SK-N-SH treated with all-trans-retinoic acid at 6 μM for 48 hours (cell line): ENCODE measurements around the gene NNMT.
A peak's percentile ranks its signal among the peaks of the same experiment; 100 is the strongest.

ENCODE experiments used
- ATAC-seq: fragments of 200-7000 bp; cut with Tn5 transposase; 3 replicates; pipeline ENCODE4 v1.9.1; 2020; ENCODE audit warnings: mild to moderate bottlenecking, moderate library complexity
- ARNTL ChIP-seq: fragments of 450-650 bp; formaldehyde crosslinking; IDR thresholded peaks from 2 replicates; pipeline ENCODE4 v1.5.0; 2020; ENCODE audit warnings: low read depth, mild to moderate bottlenecking, moderate library complexity, borderline replicate concordance
- CSDC2 ChIP-seq: fragments of 250-450 bp; sonication (Bioruptor Pico); IDR thresholded peaks from 2 replicates; pipeline ENCODE4 v1.5.0; 2020; ENCODE audit warnings: mild to moderate bottlenecking, moderate library complexity
- GLIS3 ChIP-seq: fragments of 250-450 bp; sonication (Bioruptor Pico); IDR thresholded peaks from 2 replicates; pipeline ENCODE4 v1.5.0; 2020; ENCODE audit warnings: mild to moderate bottlenecking, moderate library complexity
- ISL1 ChIP-seq: fragments of 250-450 bp; sonication (Bioruptor Pico); IDR thresholded peaks from 2 replicates; pipeline ENCODE4 v2.1.2; 2022; ENCODE audit warnings: mild to moderate bottlenecking, moderate library complexity
- OSR1 ChIP-seq: fragments of 250-450 bp; sonication (Bioruptor Pico); IDR thresholded peaks from 2 replicates; pipeline ENCODE4 v1.8.0; 2022; ENCODE audit warnings: moderate library complexity, mild to moderate bottlenecking, inconsistent platforms
- PPARA ChIP-seq: fragments of 250-450 bp; sonication (Bioruptor Pico); IDR thresholded peaks from 2 replicates; pipeline ENCODE4 v1.5.0; 2020; ENCODE audit warnings: mild to moderate bottlenecking, borderline replicate concordance
- RARB ChIP-seq: fragments of 250-450 bp; sonication (Bioruptor Pico); IDR thresholded peaks from 2 replicates; pipeline ENCODE4 v1.8.0; 2021; ENCODE audit warnings: mild to moderate bottlenecking, moderate library complexity
- TOX ChIP-seq: fragments of 250-450 bp; sonication (Bioruptor Pico); IDR thresholded peaks from 2 replicates; pipeline ENCODE4 v1.8.0; 2021; ENCODE audit warnings: mild to moderate bottlenecking, moderate library complexity, borderline replicate concordance
- ZC3H10 ChIP-seq: fragments of 250-450 bp; sonication (Bioruptor Pico); IDR thresholded peaks from 2 replicates; pipeline ENCODE4 v1.5.1; 2021; ENCODE audit warnings: mild to moderate bottlenecking, moderate library complexity
- ZFP3 ChIP-seq: fragments of 250-450 bp; sonication (Bioruptor Pico); IDR thresholded peaks from 2 replicates; pipeline ENCODE4 v1.5.0; 2020; ENCODE audit warnings: mild to moderate bottlenecking, moderate library complexity
- ZNF565 ChIP-seq: fragments of 450-650 bp; formaldehyde crosslinking; conservative IDR thresholded peaks from 2 replicates; pipeline ENCODE4 v1.5.0; 2020; ENCODE audit warnings: low read depth, mild to moderate bottlenecking, moderate library complexity
- ZNF70 ChIP-seq: fragments of 450-650 bp; formaldehyde crosslinking; IDR thresholded peaks from 2 replicates; pipeline ENCODE4 v1.5.0; 2020; ENCODE audit warnings: mild to moderate bottlenecking, moderate library complexity
- TF ChIP-seq, protein P1 (sequence below): fragments of 250-450 bp; sonication (Bioruptor Pico); IDR thresholded peaks from 2 replicates; pipeline ENCODE4 v1.5.1; 2020; ENCODE audit warnings: low read depth, mild to moderate bottlenecking, moderate library complexity
- TF ChIP-seq, protein P2 (sequence below): fragments of 250-450 bp; sonication (Bioruptor Pico); IDR thresholded peaks from 2 replicates; pipeline ENCODE4 v1.5.0; 2020; ENCODE audit warnings: mild to moderate bottlenecking, moderate library complexity
- TF ChIP-seq, protein P3 (sequence below): fragments of 250-450 bp; sonication (Bioruptor Pico); IDR thresholded peaks from 2 replicates; pipeline ENCODE4 v1.5.1; 2021; ENCODE audit warnings: mild to moderate bottlenecking, moderate library complexity
- TF ChIP-seq, protein P4 (sequence below): fragments of 250-450 bp; sonication (Bioruptor Pico); IDR thresholded peaks from 2 replicates; pipeline ENCODE4 v1.8.0; 2021; ENCODE audit warnings: low read depth, mild to moderate bottlenecking, moderate library complexity, borderline replicate concordance

NNMT gene

DNA sequence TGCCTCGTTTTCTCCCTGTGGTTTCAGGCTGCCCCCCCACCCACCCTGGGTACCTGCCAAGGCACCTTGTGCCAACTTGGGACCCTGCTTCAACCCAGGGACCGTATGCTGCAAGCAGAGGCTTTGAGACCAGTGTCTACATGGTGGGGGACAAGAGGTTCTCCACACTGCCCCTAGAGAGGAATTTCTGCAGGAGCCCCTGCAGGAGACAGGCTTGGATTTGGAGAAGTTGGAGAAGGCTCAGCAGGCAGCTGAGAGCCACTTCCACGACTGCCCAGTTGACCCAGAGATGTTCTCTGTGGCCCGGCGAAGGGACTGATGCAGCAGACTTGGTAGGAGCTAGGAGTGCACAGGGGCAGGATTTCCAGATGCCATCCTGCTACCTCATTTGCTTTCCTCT lies 20.1 kb upstream of the NNMT start:
- no peak for ATAC-seq
- TF ChIP-seq PPARA, result no peak
- TF ChIP-seq TOX (CRISPR knock-in tag), result no peak
- no peak for TF ChIP-seq GLIS3 (CRISPR knock-in tag)
- TF ChIP-seq, protein P1, sequence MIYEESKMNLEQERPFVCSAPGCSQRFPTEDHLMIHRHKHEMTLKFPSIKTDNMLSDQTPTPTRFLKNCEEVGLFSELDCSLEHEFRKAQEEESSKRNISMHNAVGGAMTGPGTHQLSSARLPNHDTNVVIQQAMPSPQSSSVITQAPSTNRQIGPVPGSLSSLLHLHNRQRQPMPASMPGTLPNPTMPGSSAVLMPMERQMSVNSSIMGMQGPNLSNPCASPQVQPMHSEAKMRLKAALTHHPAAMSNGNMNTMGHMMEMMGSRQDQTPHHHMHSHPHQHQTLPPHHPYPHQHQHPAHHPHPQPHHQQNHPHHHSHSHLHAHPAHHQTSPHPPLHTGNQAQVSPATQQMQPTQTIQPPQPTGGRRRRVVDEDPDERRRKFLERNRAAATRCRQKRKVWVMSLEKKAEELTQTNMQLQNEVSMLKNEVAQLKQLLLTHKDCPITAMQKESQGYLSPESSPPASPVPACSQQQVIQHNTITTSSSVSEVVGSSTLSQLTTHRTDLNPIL (CRISPR knock-in tag), result no peak
- TF ChIP-seq ZNF565, result no peak
- TF ChIP-seq, protein P2, sequence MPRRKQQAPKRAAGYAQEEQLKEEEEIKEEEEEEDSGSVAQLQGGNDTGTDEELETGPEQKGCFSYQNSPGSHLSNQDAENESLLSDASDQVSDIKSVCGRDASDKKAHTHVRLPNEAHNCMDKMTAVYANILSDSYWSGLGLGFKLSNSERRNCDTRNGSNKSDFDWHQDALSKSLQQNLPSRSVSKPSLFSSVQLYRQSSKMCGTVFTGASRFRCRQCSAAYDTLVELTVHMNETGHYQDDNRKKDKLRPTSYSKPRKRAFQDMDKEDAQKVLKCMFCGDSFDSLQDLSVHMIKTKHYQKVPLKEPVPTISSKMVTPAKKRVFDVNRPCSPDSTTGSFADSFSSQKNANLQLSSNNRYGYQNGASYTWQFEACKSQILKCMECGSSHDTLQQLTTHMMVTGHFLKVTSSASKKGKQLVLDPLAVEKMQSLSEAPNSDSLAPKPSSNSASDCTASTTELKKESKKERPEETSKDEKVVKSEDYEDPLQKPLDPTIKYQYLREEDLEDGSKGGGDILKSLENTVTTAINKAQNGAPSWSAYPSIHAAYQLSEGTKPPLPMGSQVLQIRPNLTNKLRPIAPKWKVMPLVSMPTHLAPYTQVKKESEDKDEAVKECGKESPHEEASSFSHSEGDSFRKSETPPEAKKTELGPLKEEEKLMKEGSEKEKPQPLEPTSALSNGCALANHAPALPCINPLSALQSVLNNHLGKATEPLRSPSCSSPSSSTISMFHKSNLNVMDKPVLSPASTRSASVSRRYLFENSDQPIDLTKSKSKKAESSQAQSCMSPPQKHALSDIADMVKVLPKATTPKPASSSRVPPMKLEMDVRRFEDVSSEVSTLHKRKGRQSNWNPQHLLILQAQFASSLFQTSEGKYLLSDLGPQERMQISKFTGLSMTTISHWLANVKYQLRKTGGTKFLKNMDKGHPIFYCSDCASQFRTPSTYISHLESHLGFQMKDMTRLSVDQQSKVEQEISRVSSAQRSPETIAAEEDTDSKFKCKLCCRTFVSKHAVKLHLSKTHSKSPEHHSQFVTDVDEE (CRISPR knock-in tag), result no peak
- TF ChIP-seq ZFP3 (CRISPR knock-in tag), result no peak
- TF ChIP-seq, protein P3, sequence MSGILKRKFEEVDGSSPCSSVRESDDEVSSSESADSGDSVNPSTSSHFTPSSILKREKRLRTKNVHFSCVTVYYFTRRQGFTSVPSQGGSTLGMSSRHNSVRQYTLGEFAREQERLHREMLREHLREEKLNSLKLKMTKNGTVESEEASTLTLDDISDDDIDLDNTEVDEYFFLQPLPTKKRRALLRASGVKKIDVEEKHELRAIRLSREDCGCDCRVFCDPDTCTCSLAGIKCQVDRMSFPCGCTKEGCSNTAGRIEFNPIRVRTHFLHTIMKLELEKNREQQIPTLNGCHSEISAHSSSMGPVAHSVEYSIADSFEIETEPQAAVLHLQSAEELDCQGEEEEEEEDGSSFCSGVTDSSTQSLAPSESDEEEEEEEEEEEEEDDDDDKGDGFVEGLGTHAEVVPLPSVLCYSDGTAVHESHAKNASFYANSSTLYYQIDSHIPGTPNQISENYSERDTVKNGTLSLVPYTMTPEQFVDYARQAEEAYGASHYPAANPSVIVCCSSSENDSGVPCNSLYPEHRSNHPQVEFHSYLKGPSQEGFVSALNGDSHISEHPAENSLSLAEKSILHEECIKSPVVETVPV (CRISPR knock-in tag), result no peak
- TF ChIP-seq ARNTL (CRISPR knock-in tag), result no peak

DNA sequence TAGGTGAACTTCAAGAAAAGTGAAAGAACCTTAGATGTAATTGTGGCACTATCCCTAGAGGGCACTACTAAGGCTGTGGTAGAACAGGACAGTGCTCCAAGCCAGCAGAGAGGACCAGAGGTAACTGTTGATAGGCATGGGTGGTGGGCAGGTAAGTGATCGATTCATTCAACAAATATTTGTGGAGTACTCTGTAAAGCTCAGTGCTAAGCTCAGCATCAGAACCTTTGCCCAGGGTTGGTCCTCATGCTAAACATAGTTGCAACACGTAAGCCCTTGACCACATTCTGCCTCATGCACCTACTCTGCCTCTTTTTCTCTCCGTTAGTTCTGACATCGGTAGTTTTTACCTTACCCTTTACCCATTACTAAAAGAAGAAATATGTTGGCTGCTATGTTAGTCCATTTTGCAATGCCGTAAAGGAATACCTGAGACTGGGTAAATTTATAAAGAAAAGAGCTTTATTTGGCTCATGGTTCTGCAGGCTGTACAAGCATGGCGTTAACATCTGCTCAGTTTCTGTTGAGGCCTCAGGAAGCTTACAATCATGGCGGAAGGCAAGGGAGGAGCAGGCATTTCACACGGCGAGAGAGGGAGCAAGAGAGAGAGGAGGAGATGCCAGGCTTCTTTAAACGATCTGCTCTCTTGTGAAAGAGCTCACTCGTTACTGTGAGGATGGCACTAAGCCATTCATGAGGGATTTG lies 18.4 kb upstream of the NNMT start:
- TF ChIP-seq CSDC2 (CRISPR knock-in tag) (no peak), OSR1 (CRISPR knock-in tag) (no peak), PPARA (no peak), ZFP3 (CRISPR knock-in tag) (no peak), RARB (CRISPR knock-in tag) (no peak)
- no peak for ATAC-seq

DNA sequence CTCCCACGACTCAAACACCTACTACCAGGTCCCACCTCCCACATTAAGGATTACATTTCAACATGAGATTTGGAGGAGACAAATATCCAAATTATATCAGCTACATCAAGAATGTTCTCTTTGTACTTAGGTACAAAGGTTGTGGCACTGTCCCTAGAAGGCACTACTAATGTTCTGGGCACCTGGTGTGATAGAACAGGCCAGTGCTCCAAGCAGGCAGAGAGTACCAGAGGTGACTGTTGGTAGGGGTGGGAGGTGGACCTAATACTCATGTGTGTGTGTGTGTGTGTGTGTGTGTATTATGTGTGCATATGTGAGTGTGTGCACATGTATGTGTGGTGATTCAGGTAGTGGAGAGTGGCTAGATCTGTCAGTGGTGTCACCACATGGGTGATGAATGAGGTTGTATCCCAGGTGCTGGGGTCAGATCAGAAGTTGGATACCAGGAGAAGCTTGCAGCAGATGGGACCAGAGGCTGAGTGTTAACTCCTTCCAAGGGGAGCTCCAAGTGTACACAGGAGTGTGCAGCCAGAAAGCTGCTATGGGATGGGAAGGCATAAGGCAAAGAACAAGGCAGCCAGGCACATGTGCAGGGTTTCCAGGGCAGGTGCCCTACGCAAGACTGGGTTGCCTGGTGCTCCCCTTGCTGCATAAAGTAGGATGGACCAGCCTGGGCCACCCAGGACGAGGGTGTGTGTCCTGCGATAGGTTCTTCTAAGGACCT lies 17.7 kb upstream of the NNMT start:
- ATAC-seq, result no peak
- TF ChIP-seq CSDC2 (CRISPR knock-in tag), result no peak

DNA sequence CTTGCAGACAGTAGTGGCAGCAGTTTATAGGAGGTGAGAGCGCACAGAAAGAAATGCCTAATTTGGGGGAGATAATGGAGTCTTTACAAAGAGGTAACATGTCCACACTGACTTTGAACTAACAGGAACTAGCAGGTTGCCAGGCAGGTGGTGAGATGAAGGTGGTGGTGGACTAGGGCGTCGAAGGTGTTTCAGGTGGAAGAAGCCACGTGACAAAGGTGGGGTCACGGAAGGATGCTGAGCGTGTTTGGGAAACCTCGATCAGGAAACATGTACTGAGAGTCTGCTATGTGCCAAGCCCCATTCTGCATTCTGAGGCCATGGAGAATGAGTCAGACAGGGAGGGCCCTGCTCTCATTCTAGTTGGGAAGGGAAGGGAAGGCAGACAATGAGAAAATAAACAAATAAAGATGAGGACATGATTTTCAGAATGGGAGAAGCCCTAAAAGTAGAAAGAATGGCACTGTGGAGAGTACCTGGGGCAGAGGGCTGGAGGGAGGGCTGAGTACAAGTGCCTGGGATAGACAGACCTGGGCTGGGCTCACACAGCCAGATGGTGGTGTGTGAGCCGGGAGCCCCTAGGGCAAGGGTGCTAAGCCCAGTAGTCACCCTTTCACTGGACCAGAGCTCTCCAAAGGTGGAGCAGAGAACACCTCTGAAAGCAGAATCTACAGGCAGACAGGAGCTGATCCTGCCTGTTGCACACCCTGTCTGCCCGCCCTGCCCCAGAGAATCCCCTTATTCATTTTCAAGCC lies 16.2 kb upstream of the NNMT start:
- TF ChIP-seq CSDC2 (CRISPR knock-in tag), result no peak
- TF ChIP-seq ZNF565, result no peak
- TF ChIP-seq ZC3H10, result no peak
- TF ChIP-seq ISL1 (CRISPR knock-in tag), result no peak
- TF ChIP-seq ZNF70 (CRISPR knock-in tag), result no peak
- ATAC-seq, result peak; percentile 21

DNA sequence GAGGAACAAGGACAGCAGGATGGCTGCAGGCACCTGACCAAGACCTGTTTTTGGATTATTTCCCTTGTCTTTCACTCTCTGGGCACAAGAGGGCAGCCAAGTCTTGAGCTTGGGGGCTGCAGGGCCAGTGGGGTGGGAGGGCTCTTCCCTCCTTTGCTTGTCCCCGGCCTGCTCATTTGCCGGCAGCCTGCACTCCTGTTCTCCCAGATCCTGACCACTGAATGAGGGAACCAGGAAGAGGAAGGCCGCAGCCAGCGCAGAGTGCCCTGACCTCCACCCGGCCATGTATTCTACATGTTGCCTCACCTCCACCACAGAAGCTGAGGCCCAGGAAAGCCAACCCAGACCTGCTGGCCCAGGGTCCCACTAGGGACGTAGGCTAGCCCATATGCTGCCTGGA lies 15.5 kb upstream of the NNMT start:
- TF ChIP-seq ZNF70 (CRISPR knock-in tag), result no peak
- TF ChIP-seq ZFP3 (CRISPR knock-in tag), result 0 out of 2 replicates have a peak, but pooled peaks have one; percentile 30
- 0 out of 2 replicates have a peak, but pooled peaks have one; percentile 51 for TF ChIP-seq CSDC2 (CRISPR knock-in tag)
- ATAC-seq, result peak; percentile 95

DNA sequence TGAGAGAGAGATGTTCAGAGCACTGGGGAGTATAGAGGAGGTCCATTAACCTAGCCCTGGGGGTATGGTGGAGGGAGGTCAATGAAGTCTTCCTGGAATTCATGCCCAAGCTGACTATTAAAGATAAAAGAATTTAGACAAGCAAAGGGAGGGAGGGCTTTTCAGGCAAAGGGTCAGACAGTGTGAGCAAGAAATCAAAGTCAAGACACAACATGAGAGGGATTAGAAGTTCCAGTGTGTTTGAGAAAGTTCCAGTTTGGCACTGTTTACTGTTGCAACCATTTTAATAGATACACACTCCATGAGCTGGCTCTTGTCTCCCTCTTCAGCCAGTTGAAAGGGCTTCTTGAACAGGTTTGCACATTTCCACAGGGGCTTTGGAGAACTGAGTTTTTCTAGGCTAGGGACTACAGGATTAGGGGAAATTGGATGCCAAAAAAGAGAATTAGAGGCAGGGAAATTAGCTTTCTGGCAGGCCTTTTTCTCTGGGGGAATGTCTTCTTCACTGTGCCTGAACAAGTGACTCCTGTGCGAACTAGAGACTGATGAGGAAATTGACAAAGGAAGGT lies 14.7 kb upstream of the NNMT start:
- ATAC-seq, result no peak

More for the DNA sequence above, 14.7 kb upstream of the NNMT start:
- TF ChIP-seq ZNF565, result no peak
- TF ChIP-seq, protein P4, sequence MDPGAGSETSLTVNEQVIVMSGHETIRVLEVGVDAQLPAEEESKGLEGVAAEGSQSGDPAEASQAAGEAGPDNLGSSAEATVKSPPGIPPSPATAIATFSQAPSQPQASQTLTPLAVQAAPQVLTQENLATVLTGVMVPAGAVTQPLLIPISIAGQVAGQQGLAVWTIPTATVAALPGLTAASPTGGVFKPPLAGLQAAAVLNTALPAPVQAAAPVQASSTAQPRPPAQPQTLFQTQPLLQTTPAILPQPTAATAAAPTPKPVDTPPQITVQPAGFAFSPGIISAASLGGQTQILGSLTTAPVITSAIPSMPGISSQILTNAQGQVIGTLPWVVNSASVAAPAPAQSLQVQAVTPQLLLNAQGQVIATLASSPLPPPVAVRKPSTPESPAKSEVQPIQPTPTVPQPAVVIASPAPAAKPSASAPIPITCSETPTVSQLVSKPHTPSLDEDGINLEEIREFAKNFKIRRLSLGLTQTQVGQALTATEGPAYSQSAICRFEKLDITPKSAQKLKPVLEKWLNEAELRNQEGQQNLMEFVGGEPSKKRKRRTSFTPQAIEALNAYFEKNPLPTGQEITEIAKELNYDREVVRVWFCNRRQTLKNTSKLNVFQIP, result no peak
- TF ChIP-seq ARNTL (CRISPR knock-in tag), result no peak
- TF ChIP-seq, protein P1 (CRISPR knock-in tag), result no peak
- TF ChIP-seq, protein P3 (CRISPR knock-in tag), result no peak
